GM23338 (cell line): ENCODE results near the gene CLRN2. TPM values are rescaled to one million over a fixed set of nuclear protein-coding genes. Genes with fewer than 3 reads are reported as not detected.

ENCODE experiments used
- ATAC-seq: fragments of 200-7000 bp; cut with Tn5 transposase; 3 replicates; pipeline ENCODE4 v1.9.1; 2020
- DNase-seq: peaks from one replicate; pipeline ENCODE4 v3.0.0-alpha.2; 2015; ENCODE audit warnings: low spot score
- H2AFZ ChIP-seq: fragments of 200-600 bp; sonication (generic); 2 replicates; pipeline ENCODE4 v1.8.0; 2016; ENCODE audit warnings: antibody characterized with exemption, mild to moderate bottlenecking, moderate library complexity
- H3F3A ChIP-seq: fragments of 200-600 bp; sonication (generic); replicated peaks from 2 replicates; pipeline ENCODE4 v1.8.0; 2017; ENCODE audit warnings: antibody characterized with exemption, mixed run types, low read depth
- H3K27ac ChIP-seq: fragments of 200-600 bp; sonication (generic); 2 replicates; pipeline ENCODE4 v1.6.1; 2016; ENCODE audit warnings: low read depth
- H3K27me3 ChIP-seq: fragments of 200-600 bp; sonication (generic); 2 replicates; pipeline ENCODE4 v1.8.0; 2016; ENCODE audit warnings: mild to moderate bottlenecking, mixed run types, moderate library complexity; ENCODE audit not compliant: insufficient read depth
- H3K36me3 ChIP-seq: fragments of 200-600 bp; sonication (generic); 2 replicates; pipeline ENCODE4 v1.8.0; 2016; ENCODE audit warnings: mild to moderate bottlenecking; ENCODE audit not compliant: insufficient read depth
- H3K4me1 ChIP-seq: fragments of 200-600 bp; sonication (generic); 2 replicates; pipeline ENCODE4 v1.8.0; 2016; ENCODE audit warnings: mild to moderate bottlenecking, moderate library complexity; ENCODE audit not compliant: insufficient read depth
- H3K4me2 ChIP-seq: fragments of 200-600 bp; sonication (generic); 2 replicates; pipeline ENCODE4 v1.7.1; 2017; ENCODE audit warnings: mixed run types
- H3K4me3 ChIP-seq: fragments of 200-600 bp; sonication (generic); 2 replicates; pipeline ENCODE4 v1.6.1; 2016; ENCODE audit warnings: mixed run types
- H3K79me2 ChIP-seq: fragments of 200-600 bp; sonication (generic); replicated peaks from 2 replicates; pipeline ENCODE4 v1.8.0; 2017; ENCODE audit warnings: mild to moderate bottlenecking; ENCODE audit not compliant: insufficient read depth
- H3K9me2 ChIP-seq: fragments of 200-600 bp; sonication (generic); 2 replicates; pipeline ENCODE4 v1.8.0; 2017; ENCODE audit not compliant: insufficient read depth
- H4K20me1 ChIP-seq: fragments of 200-600 bp; sonication (generic); replicated peaks from 2 replicates; pipeline ENCODE4 v1.8.0; 2017; ENCODE audit warnings: mild to moderate bottlenecking; ENCODE audit not compliant: insufficient read depth
- H3K27ac Mint-ChIP-seq: 2 replicates; pipeline ENCODE4 v1.8.0; 2020; ENCODE audit warnings: inconsistent platforms, mild to moderate bottlenecking, moderate library complexity, mixed read lengths
- H3K27me3 Mint-ChIP-seq: 3 replicates; pipeline ENCODE4 v1.8.0; 2022; ENCODE audit warnings: low read depth, mild to moderate bottlenecking, moderate library complexity, mixed read lengths, inconsistent platforms; ENCODE audit not compliant: insufficient read depth, poor library complexity
- H3K36me3 Mint-ChIP-seq: 3 replicates; pipeline ENCODE4 v1.8.0; 2021; ENCODE audit warnings: low read depth, mild to moderate bottlenecking, inconsistent platforms, moderate library complexity, mixed read lengths
- H3K4me1 Mint-ChIP-seq: 3 replicates; pipeline ENCODE4 v1.8.0; 2020; ENCODE audit warnings: mild to moderate bottlenecking, inconsistent platforms, mixed read lengths
- H3K4me3 Mint-ChIP-seq: 3 replicates; pipeline ENCODE4 v1.8.0; 2021; ENCODE audit warnings: moderate library complexity, mild to moderate bottlenecking, inconsistent platforms, mixed read lengths
- H3K9me3 Mint-ChIP-seq: 3 replicates; pipeline ENCODE4 v1.8.0; 2020; ENCODE audit warnings: moderate library complexity, mild to moderate bottlenecking, inconsistent platforms, mixed read lengths
- CTCF ChIP-seq, 2 experiments: fragments of 200-600 bp in 1 of 2; sonication (generic) in 1 of 2; conservative IDR thresholded peaks; 2 replicates each; pipeline versions ENCODE4 v1.5.1 to v1.6.1; 2016 to 2017; ENCODE audit warnings: antibody characterized with exemption in 2 of 2, low read depth in 2 of 2, mild to moderate bottlenecking in 2 of 2, moderate library complexity in 1 of 2
- ETS1 ChIP-seq: IDR thresholded peaks from 2 replicates; pipeline ENCODE4 v1.6.1; 2016; ENCODE audit warnings: antibody characterized with exemption
- EZH2 ChIP-seq: fragments of 200-600 bp; sonication (generic); IDR thresholded peaks from one replicate; pipeline ENCODE4 v1.8.0; 2017; ENCODE audit warnings: antibody characterized with exemption, mild to moderate bottlenecking, low read depth; ENCODE audit not compliant: unreplicated experiment
- JUNB ChIP-seq: IDR thresholded peaks from one replicate; pipeline ENCODE4 v1.6.1; 2016; ENCODE audit warnings: antibody characterized with exemption; ENCODE audit not compliant: unreplicated experiment
- NANOG ChIP-seq: IDR thresholded peaks from 2 replicates; pipeline ENCODE4 v1.6.1; 2016; ENCODE audit warnings: antibody characterized with exemption, borderline replicate concordance
- POLR2AphosphoS5 ChIP-seq: IDR thresholded peaks from 2 replicates; pipeline ENCODE4 v1.6.1; 2016; ENCODE audit warnings: antibody characterized with exemption, low read depth
- REST ChIP-seq: IDR thresholded peaks from one replicate; pipeline ENCODE4 v1.6.1; 2018; ENCODE audit warnings: antibody characterized with exemption; ENCODE audit not compliant: unreplicated experiment
- STAT1 ChIP-seq: IDR thresholded peaks from one replicate; pipeline ENCODE4 v1.6.1; 2016; ENCODE audit warnings: antibody characterized with exemption; ENCODE audit not compliant: unreplicated experiment
- ZNF331 ChIP-seq: fragments of 250-450 bp; sonication (Bioruptor Pico); IDR thresholded peaks from 2 replicates; pipeline ENCODE4 v1.5.0; 2020; ENCODE audit warnings: low read depth, mild to moderate bottlenecking, moderate library complexity
- polyA plus RNA-seq: library from polyadenylated mRNA; unstranded; fragments of >200 nt; fragmentation: Nextera tagmentation; extraction: Ambion mirVana; gene quantifications from 2 replicates; pipeline ENCODE4 v1.2.1, GENCODE V29; 2016
- total RNA-seq: library from RNA; depleted of rRNA; stranded (reverse); fragments of >200 nt; shearing (Covaris generic); gene quantifications from 2 replicates; pipeline ENCODE4 v1.2.3, GENCODE V29; 2014

Gene CLRN2
- total and polyA plus RNA-seq, 2 experiments from 2014 or later: not detected

- TF ChIP-seq CTCF (conservative IDR thresholded peaks at IDR 0.05; ENCODE audit: low read depth in 2 of 2): no peak
These were observed 38.1 kb upstream of the CLRN2 start (continued) for GRCh38 chr4:17476853-17477252.

- Histone ChIP-seq H3F3A (no peaks in the 10 kb centered on the region), H3K4me2 (no peak overlapping the region), H3K4me3 (no peak overlapping the region), H4K20me1 (no peaks in the 10 kb centered on the region), H3K36me3 (no peaks in the 10 kb centered on the region), H3K9me2 (no peaks in the 10 kb centered on the region; the same call in 1 of the 2 replicates), H3K27ac (no peak overlapping the region), H3K27me3 (no peaks in the 10 kb centered on the region), H2AFZ (no peak overlapping the region), H3K4me1 (no peaks in the 10 kb centered on the region), H3K79me2 (no peaks in the 10 kb centered on the region)
- no peak for DNase-seq
- H3K4me3 Mint-ChIP-seq: no peak overlapping the region
- no peak for ATAC-seq
- TF ChIP-seq ZNF331 (no peak), NANOG (no peak)
- H3K36me3 Mint-ChIP-seq: no peaks in the 10 kb centered on the region
- peaks cover 11% of the 10 kb centered on the region; the same call in 2 of the 3 replicates for H3K4me1 Mint-ChIP-seq
- H3K27me3 Mint-ChIP-seq: peaks cover 2% of the 10 kb centered on the region
- no peak overlapping the region for H3K27ac Mint-ChIP-seq
- no peaks in the 10 kb centered on the region for H3K9me3 Mint-ChIP-seq
These were observed 37.0 kb upstream of the CLRN2 start for GRCh38 chr4:17477774-17478472.

- Histone ChIP-seq H3K27me3 (no peaks in the 10 kb centered on the region), H3K9me2 (no peaks in the 10 kb centered on the region; the same call in 1 of the 2 replicates), H3K4me1 (no peaks in the 10 kb centered on the region), H3K79me2 (no peaks in the 10 kb centered on the region), H3F3A (no peaks in the 10 kb centered on the region), H3K4me2 (no peak overlapping the region), H2AFZ (no peak overlapping the region), H3K36me3 (no peaks in the 10 kb centered on the region), H3K27ac (no peak overlapping the region), H3K4me3 (no peak overlapping the region), H4K20me1 (no peaks in the 10 kb centered on the region)
- peaks cover 11% of the 10 kb centered on the region; the same call in 2 of the 3 replicates for H3K4me1 Mint-ChIP-seq
- TF ChIP-seq ZNF331: no peak
- DNase-seq (no peak), ATAC-seq (no peak)
- no peak overlapping the region for H3K4me3 Mint-ChIP-seq
- H3K27me3 Mint-ChIP-seq: peaks cover 2% of the 10 kb centered on the region
- no peaks in the 10 kb centered on the region for H3K9me3 Mint-ChIP-seq
- H3K36me3 Mint-ChIP-seq: peaks cover 7% of the 10 kb centered on the region
- H3K27ac Mint-ChIP-seq: no peak overlapping the region
These were observed 34.6 kb upstream of the CLRN2 start for GRCh38 chr4:17480210-17480927.

- H3K4me3 Mint-ChIP-seq: no peak overlapping the region
- H3K9me3 Mint-ChIP-seq: no peaks in the 10 kb centered on the region
- H3K79me2 ChIP-seq: no peaks in the 10 kb centered on the region
- TF ChIP-seq EZH2 (no peak), REST (no peak), ZNF331 (no peak), JUNB (no peak), ETS1 (no peak), NANOG (no peak), STAT1 (no peak), POLR2AphosphoS5 (no peak)
These were observed 34.0 kb upstream of the CLRN2 start for GRCh38 chr4:17480955-17481354.

More at GRCh38 chr4:17480955-17481354, 34.0 kb upstream of the CLRN2 start:
- peaks cover 10% of the 10 kb centered on the region for H3K36me3 Mint-ChIP-seq
- H3K9me2 ChIP-seq: no peaks in the 10 kb centered on the region; the same call in 1 of the 2 replicates
- H2AFZ ChIP-seq: no peak overlapping the region
- ATAC-seq (no peak), DNase-seq (no peak)
- no peak overlapping the region for H3K27ac ChIP-seq
- no peaks in the 10 kb centered on the region for H3K4me1 ChIP-seq
- H3F3A ChIP-seq: no peaks in the 10 kb centered on the region
- no peaks in the 10 kb centered on the region for H4K20me1 ChIP-seq
- no peak overlapping the region for H3K27ac Mint-ChIP-seq
- no peak overlapping the region for H3K4me3 ChIP-seq
- no peak overlapping the region for H3K4me2 ChIP-seq
- peaks cover 11% of the 10 kb centered on the region; the same call in 2 of the 3 replicates for H3K4me1 Mint-ChIP-seq
- peaks cover 1% of the 10 kb centered on the region; the same call in 1 of the 2 replicates for H3K36me3 ChIP-seq
- H3K27me3 Mint-ChIP-seq: peaks cover 2% of the 10 kb centered on the region
- no peaks in the 10 kb centered on the region for H3K27me3 ChIP-seq
